ENCODE data around the gene MAX. TPM values are rescaled to one million over a fixed set of nuclear protein-coding genes. Genes with fewer than 3 reads are reported as not detected.

MAX gene
- total and polyA plus RNA-seq, 2 of the 8 experiments (the other 6 are each of a cell fraction or from before 2014, with no cell fraction given) = 36.9 to 65.1 TPM

- TF ChIP-seq SIN3A (conservative IDR thresholded peaks at IDR 0.05 in 1 of 2, IDR thresholded peaks at IDR 0.05 in 1 of 2; ENCODE audit: low read depth in 1 of 2, low read length in 2 of 2) (no peak), KDM1A (IDR thresholded peaks at IDR 0.05; ENCODE audit: borderline replicate concordance, low read length) (no peak), ATF2 (IDR thresholded peaks at IDR 0.05; ENCODE audit: low read length) (no peak), CEBPB (IDR thresholded peaks at IDR 0.05; ENCODE audit: low read depth, low read length) (no peak), BACH1 (IDR thresholded peaks at IDR 0.05; ENCODE audit: low read length) (no peak)
Measured at GRCh38 chr14:65045006-65045405, 57.3 kb downstream of the MAX start (continued).
